Left colon (tissue), 2 donors: ENCODE data around the gene RAF1. TPM values are rescaled to one million over a fixed set of nuclear protein-coding genes. Genes with fewer than 3 reads are reported as not detected.
"Not testable (repeated sequence)": the region's sequence is repeated elsewhere in the genome, so short reads cannot be mapped to it uniquely, and the experiment has no call there.

Experiments used
- ATAC-seq: fragments of 200-7000 bp; cut with Tn5 transposase; one replicate; pipeline ENCODE4 v1.9.1; 2020; ENCODE audit warnings: mild to moderate bottlenecking, moderate library complexity
- DNase-seq, 2 donors: peaks; one replicate each; pipeline ENCODE4 v3.0.0-alpha.2; 2020
- intact Hi-C, 2 donors: fragments of 100-400 bp; cut with DNase I in 1 of 2; cut with micrococcal nuclease in 1 of 2; formaldehyde crosslinking; loops; one replicate each; pipeline versions ENCODE4 v1.11.2 to v1.14.0; 2022; cut with DNase I, micrococcal nuclease
- total RNA-seq, 2 donors: library from RNA; stranded (reverse); fragmentation: NEBNext Ultra II Directional; extraction: Animal tissue kit (Norgen Biotek cat#: 25700); gene quantifications; one replicate each; pipeline ENCODE4 v1.2.1, GENCODE V29; 2021
- donor health status: DM: no; HTN: no; CAD: no.
- donor health status: DM: yes; HTN: yes; CAD: no.

RAF1 gene
- total RNA-seq, 2 donors from 2014 or later, result 75.3 to 80.5 TPM

DNA sequence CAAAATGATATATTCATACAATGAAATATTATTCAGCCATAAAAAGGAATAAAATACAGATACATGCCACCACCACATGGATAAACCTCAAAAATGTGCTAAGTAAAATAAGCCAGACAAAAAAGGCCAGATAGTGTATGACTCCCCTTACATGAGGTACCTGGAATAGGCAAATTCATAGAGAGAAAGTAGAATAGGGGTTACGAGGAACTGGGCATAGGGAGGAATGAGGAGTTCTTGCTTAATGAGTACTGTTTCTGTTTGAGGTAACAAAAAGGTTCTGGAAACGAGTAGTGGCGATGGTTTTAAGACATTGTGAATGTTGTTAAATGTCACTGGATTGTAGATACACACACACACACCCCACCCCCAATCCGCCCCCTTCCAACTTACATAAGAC is 8.2 kb downstream of the RAF1 start:
- intact Hi-C loops, result no loop called here
- ATAC-seq (no peak), DNase-seq (no peak)

DNA sequence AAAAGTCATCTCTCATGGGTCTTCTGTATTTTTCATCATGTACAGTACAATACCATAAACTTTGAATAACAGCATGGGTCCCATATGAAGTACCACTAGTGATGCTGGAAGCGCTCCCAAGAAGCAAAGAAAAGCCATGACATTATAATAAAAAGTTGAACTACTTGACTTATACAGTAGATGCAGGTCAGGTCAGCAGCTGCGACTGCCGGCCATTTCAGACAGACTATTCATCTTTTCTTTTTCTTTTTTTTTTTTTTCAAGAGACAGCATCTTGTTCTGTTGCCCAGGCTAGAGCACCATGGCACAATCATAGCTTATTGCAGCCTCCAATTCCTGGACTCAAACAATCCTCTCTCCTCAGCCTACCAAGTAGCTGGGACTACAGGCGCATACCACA is 10.2 kb downstream of the RAF1 start:
- DNase-seq (no peak), ATAC-seq (no peak)
- intact Hi-C loops, result no loop called here

DNA sequence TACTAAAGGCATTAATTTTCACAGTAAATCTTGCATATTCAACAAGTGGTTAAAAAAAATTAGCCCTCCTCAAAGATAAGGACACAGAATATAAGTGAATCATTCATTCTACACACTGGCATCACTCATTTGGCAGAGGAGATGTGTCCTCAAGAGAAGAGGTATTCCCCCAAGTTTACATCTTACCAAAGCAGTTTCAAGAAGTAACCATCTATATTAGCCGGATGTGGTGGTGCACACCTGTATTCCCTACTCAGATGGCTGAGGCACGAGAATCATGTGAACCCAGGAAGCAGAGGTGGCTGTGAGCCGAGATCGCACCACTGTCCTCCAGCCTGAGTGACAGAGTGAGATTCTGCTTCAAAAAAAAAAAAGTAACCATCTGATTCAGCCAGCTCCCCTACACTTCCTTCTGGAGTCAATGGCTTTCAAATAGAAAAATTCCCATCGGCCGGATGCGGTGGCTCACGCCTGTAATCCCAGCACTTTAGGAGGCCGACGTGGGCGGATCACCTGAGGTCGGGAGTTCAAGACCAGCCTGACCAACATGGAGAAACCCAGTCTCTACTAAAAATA is 15.4 kb downstream of the RAF1 start:
- intact Hi-C loops, result no loop called here
- no peak for DNase-seq
- no peak for ATAC-seq

DNA sequence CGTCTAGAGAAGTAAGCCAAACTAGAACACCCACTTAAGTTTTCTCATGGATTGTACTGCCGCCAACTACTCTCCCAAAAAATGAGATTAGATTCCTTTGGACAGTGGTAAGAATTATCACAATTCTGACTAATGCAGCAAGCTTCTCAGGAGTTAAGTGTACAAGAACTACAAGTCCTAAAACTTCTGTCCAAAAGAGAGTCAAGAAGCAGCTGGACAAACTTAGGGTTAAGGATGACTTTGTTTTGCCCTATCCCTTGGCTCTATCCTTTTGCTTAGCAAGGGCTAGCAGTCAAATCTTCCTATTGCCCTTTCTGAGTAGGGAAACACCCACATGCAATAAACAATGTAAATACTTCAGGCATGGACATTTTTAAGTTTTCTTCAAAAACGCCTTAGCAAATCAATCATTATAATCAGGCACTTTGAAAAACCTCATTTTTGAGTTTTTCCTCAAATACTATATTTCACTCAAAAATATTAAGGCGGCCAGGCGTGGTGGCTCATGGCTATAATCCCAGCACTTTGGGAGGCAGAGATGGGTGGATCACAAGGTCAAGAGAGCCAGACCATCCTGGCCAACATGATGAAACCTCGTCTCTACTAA is 19.5 kb downstream of the RAF1 start:
- ATAC-seq, result peak; percentile 45
- intact Hi-C loops, result no loop called here
- DNase-seq, result no peak

DNA sequence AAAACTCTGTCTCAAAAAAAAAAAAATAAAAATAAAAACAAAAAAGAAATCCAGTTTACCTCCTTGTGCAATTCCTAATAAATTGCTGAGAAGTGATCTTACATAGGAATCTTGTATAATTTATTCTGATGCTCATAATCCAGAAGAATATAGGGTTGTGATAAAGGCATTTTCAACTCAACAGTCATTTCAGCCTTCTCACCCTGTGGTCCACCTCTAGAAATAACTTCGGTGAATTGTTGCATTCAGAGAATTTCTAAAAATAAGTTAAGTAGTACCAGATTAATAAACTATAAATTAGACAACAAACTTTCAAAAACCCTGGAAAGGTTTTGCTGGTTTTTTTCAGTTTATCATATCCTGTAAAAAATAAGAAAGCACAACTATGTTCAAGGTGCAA is 20.2 kb downstream of the RAF1 start:
- DNase-seq (no peak), ATAC-seq (no peak)
- intact Hi-C loops, result no loop called here

DNA sequence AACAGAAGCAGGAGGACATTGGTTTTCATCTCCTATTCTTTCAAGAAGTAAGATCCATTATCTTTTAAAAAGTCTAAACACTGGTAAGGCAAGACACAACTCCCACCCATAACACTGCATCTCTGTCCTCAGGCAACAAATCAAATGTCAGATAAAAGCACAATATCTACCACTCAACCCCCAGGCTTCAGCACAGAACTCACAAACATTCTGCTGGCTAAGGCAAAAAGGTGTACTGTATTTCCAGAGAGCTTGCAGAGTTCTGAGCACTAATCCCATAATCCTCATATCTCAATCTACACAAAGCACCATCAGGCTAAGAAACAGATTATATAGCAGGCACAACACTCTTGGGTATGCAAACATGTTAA is 20.9 kb downstream of the RAF1 start:
- intact Hi-C loops, result no loop called here
- DNase-seq (no peak), ATAC-seq (no peak)

DNA sequence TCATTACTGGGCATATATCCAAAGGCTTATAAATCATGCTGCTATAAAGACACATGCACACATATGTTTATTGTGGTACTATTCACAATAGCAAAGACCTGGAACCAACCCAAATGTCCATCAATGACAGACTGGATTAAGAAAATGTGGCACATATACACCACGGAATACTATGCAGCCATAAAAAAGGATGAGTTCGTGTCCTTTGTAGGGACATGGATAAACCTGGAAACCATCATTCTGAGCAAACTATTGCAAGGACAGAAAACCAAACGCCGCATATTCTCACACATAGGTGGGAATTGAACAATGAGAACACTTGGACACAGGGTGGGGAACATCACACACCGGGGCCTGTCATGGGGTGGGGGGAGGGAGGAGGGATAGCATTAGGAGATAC is 23.1 kb downstream of the RAF1 start:
- intact Hi-C loops, ATAC-seq, DNase-seq: not testable (repeated sequence)

DNA sequence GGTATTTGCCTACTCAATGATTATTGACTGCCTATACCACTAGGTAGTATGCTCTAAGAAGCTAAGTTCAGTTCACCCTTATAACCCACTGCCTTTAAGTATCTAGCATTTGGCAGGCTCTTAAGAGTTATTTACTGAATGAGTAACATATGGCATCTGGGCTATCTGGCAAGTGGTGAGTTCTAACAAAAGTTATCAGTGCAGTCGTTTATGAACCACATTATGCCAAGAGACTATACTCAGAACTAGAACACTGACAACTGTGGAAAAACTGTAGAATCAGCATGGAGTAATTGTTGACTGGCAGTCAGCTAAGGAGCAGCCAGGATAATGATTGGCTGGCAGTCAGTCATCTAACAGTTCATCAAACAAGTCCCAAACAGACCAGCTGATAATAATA is 25.8 kb downstream of the RAF1 start:
- no peak for DNase-seq
- peak; percentile 51 for ATAC-seq
- intact Hi-C loops, result no loop called here

DNA sequence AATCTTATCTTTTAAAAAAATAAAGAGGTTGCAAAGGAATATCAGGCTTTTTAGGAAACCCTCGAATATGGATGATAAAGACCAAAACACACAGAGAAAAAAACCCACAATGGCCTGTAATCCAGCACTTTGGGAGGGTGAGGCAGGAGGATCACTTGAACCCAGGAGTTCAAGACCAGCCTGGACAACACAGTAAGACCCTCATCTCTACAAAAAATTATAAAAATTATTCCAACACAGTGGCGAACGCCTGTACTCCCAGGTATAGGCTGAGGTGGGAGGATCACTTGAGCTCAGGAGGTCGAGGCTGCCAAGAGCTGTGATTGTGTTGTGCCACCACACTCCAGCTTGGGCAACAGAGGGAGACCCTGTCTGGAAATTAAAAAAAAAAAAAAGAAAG is 30.8 kb downstream of the RAF1 start:
- DNase-seq, result no peak
- intact Hi-C loops, result no loop called here
- ATAC-seq, result no peak

DNA sequence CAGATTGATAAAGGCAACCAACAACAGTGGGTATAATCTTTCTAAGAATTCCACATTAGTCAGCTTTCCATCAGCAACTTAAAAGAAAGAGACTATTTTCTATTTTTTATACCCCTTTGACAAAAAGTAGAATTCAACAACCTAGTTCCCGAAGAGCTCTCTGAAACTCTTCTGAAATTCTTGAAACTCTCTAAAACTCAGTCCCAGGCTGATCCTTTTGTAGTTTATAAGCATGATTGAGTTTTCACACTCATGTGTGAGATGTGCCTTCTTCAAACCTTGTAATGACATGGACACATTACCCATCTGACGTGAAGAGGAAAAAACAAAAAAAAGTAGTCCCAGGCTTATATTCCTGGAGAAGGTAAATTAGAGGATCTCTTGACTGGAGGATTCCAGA is 31.4 kb downstream of the RAF1 start:
- intact Hi-C loops, result no loop called here

DNA sequence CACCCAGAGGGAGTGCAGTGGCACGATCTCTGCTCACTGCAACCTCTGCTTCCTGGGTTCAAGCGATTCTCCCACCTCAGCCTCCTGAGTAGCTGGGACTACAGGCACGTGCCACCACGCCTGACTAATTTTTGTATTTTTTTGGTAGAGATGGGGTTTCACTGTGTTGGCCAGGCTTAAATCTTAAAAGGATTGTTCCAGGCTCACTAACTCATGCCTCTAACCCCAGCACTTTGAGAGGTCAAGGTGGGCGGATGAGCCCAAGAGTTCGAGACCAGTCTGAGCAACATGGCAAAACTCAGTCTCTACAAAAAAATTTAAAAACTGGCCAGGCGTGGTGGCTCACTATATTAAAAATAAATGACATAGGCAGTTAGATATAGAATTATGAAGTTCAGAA is 33.1 kb downstream of the RAF1 start:
- intact Hi-C loops, ATAC-seq, DNase-seq: not testable (repeated sequence)

More for the DNA sequence above, 31.4 kb downstream of the RAF1 start:
- DNase-seq (no peak), ATAC-seq (no peak)

DNA sequence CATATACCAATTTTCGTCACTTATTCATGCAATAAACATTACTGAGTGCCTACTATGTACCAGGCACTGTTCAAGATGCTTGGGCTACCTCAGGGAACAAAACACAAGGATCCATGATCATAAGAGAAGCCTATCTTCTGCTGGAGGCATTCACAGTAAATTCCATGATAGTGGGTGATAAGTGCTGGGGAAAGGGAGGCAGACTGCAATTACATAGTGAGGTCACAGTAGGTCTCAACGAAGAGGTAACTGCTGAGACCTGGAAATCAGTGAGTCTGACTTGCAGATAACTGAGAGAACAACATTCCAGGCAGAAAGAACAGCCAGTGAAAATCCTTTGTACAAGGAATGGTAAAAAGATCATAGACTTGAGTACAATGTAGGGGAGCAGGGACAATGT is 33.6 kb downstream of the RAF1 start:
- no peak for ATAC-seq
- intact Hi-C loops, result no loop called here
- DNase-seq, result no peak

DNA sequence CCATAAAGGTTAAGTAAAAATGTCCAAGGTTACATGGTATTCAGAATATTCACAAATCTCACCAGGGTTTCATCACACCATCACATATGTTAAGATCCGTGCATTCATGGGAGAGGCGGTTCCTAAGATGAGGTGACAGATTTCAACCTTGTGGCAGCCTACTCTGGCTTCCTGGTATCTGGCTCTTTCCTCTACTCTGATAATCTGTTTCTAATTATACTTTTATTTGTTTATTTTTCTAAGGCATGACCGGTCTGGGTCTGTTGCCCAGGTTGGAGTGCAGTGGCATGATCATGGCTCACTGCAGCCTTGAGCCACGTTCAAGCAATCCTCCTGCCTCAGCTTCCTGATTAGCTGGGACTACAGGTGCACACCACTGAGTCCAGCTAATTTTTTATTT is 34.4 kb downstream of the RAF1 start:
- intact Hi-C loops, result no loop called here
- ATAC-seq (peak; percentile 76), DNase-seq (peak in 1 of 2 donors; percentile 16)

DNA sequence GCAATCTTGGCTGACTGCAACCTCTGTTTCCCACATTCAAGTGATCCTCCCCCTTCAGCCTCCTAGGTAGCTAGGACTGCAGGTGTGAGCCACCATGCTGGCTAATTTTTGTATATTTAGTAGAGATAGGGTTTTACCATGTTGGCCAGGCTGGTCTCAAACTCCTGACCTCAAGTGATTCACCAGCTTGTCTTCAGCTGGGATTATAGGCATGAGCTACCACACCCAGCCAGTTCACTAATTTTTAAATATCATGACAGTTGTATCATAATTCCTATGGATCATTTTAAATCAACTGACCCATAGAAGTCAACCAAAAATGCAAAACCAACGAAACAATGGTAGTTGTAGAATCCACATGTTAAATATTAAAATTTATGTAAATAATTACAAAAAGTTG is 35.1 kb downstream of the RAF1 start:
- ATAC-seq, result no peak
- DNase-seq, result no peak
- intact Hi-C loops, result no loop called here

DNA sequence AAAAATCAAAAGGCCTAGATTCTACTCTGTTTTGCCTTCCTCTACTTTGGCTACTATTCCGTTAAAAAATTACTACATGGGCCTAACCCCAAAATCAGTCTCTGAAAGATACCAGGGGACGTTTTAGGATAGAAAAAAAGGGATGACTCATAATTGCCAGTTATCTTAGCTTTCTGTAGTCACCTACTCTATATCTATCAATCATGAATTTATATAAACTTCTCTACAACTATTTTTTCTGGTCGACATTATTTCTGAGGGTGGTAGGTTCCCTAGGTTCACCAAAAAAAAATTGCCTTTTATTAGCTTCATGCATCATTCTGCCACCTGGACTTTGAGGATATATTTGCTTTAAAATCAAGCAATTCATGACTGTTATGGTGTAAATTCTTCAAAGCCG is 36.5 kb downstream of the RAF1 start:
- DNase-seq (no peak), ATAC-seq (no peak)
- intact Hi-C loops, result no loop called here

DNA sequence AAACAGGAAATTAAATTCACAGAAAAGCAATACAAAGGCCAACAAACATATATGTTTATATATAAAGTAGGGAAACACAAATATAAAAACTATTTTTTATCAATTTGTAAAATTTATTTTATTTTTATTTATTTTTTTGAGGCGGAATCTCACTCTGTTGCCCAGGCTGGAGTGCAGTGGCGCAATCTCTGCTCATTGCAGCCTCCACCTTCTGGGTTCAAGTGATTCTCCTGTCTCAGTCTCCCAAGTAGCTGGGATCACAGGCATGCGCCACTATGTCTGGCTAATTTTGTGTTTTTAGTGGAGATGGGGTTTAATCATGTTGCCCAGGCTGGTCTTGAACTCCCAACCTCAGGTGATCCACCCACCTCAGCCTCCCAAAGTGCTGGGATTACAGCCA is 39.0 kb downstream of the RAF1 start:
- DNase-seq, intact Hi-C loops, ATAC-seq: not testable (repeated sequence)

DNA sequence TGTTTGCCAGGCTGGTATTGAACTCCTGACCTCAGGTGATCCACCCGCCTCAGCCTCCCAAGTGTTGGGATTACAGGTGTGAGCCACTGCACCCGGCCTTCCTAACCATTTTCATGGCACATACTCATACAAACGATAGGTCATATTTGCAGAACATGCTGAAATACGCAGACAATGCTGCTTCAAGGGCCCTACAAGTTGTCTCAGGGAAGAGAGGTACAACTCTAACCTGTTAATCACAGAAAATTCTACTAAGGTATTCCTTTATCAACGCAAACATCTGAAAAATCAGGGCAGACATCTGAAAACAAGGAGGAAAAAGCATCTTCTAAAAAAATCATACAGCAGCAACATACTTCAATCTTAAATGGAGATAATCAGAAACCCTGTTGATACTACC is 39.9 kb downstream of the RAF1 start:
- DNase-seq, result no peak
- intact Hi-C loops, result no loop called here
- no peak for ATAC-seq

DNA sequence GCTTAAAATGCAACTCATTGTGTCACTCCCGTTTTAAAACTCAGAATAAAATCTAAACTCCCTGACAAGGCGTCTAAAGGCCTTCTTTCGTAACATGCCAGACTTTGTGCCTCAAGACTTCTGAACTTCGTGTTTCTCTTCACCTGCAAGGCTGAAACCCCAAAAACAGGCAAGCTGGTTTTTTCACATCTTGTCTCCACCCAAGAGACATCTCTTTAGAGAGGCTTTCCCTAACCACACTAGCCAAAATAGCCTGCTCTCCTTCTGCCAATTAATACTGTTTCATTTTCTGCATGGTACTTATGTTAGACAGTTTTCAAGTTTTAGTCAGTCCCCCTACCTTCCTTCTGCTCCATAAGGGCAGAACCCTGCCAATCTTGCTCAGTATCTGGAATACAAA is 41.6 kb downstream of the RAF1 start:
- ATAC-seq, result no peak
- intact Hi-C loops, result no loop called here
- no peak for DNase-seq

DNA sequence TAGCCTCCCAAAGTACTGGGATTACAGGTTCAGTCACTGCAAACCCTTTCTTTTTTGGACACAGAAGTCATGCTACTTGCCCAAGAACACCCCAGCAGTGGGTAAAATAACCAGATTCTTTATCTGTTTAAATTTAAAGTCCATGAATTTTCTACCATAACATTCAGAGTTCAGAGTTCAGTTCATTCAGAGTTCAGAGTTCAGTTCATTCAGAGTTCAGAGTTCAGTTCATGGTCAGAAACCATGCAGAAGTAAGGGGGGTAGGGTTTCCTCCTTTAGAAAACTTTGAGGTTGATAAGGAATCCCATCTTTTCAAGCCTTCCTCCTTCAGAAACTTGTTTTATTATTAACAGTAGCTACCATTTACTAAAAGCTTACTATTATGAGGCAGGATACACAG is 43.2 kb downstream of the RAF1 start:
- DNase-seq, result no peak
- ATAC-seq, result no peak

DNA sequence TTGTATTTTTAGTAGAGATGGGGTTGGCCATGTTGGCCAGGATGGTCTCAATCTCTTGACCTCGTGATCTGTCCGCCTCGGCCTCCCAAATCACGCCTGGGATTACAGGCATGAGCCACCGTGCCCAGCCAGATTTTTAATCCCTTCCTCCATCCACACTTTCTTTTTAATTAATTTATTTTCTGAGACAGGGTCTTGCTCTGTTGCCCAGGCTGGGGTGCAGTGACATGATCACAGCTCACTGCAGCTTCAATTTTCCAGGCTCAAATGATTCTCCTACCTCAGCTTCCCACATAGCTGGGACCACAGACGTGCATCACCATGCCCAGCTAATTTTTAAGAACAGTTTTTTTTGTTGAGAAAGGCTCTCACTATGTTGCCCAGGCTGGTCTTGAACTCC is 43.6 kb downstream of the RAF1 start:
- intact Hi-C loops, result no loop called here
- ATAC-seq, result no peak
- no peak for DNase-seq

More for the DNA sequence above, 43.2 kb downstream of the RAF1 start:
- intact Hi-C loops, result no loop called here

DNA sequence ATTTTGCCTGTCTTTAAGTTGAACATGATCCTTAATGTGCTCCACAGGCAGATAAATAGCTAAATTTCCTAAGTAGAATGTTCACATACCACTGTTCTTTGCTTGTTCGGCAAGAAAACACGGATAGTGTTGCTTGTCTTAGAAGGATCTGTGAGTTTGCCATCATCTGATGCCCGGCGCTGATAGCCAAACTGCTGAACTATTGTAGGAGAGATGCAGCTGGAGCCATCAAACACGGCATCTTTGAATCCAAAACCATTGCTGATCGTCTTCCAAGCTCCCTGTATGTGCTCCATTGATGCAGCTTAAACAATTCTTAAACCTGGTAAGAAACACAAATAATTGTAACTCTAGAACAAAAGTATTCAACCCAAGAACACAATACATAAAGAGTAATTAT is 45.5 kb downstream of the RAF1 start:
- DNase-seq (no peak), ATAC-seq (no peak)
- intact Hi-C loops, result no loop called here
